Endothelial cell of umbilical vein (primary cell): ENCODE measurements around the gene SLC12A3. TPM values are rescaled to one million over a fixed set of nuclear protein-coding genes. Genes with fewer than 3 reads are reported as not detected.

Source experiments
- BruUV-seq: library from RNA; stranded (reverse); fragments of 400-500 nt; replicated peaks from 2 replicates; lab custom pipeline; 2021; lab: Mats Ljungman, UMichigan
- CTCF ChIA-PET: fragments of 300-600, 350-600 bp; sonication (Branson Sonifier 250); formaldehyde crosslinking; loops from one replicate; lab custom pipeline; 2021; ENCODE audit warnings: antibody characterized with exemption, inconsistent platforms; lab: Charles Lee
- POLR2A ChIA-PET: fragments of 300-600, 350-600 bp; sonication (Branson Sonifier 250); formaldehyde crosslinking; loops from one replicate; lab custom pipeline; 2021; ENCODE audit warnings: antibody characterized with exemption, inconsistent platforms; lab: Charles Lee
- DNase-seq: peaks from one replicate; pipeline ENCODE4 v3.0.0-alpha.2; 2011; ENCODE audit warnings: low read depth, low spot score
- FAIRE-seq: peaks from 2 replicates; lab custom pipeline; 2011; peaks lifted over from hg19 to GRCh38; lab: Jason Lieb, UNC
- H2AFZ ChIP-seq: 2 replicates; pipeline ENCODE4 v1.6.0; 2012; ENCODE audit warnings: low read depth, low read length, control low read depth, inconsistent platforms
- H3K27ac ChIP-seq: 2 replicates; pipeline ENCODE4 v1.5.1; 2011; ENCODE audit warnings: low read depth, mild to moderate bottlenecking, control low read depth, low read length, moderate library complexity; ENCODE audit not compliant: insufficient read depth
- H3K27me3 ChIP-seq, 2 experiments: 2 replicates each; pipeline versions ENCODE4 v1.6.0 to v1.6.1; 2011; ENCODE audit warnings: low read length in 2 of 2, mixed read lengths in 1 of 2; ENCODE audit not compliant: control insufficient read depth in 2 of 2, insufficient read depth in 2 of 2
- H3K36me3 ChIP-seq, 2 experiments: 2 replicates in 1 of 2; 3 replicates in 1 of 2; pipeline ENCODE4 v1.5.1; 2011; ENCODE audit warnings: low read length in 2 of 2, mild to moderate bottlenecking in 1 of 2, moderate library complexity in 1 of 2; ENCODE audit not compliant: control insufficient read depth in 2 of 2, insufficient read depth in 2 of 2; ENCODE audit errors: extremely low read depth in 1 of 2
- H3K4me1 ChIP-seq: 3 replicates; pipeline ENCODE4 v1.5.1; 2011; ENCODE audit warnings: mild to moderate bottlenecking, low read length; ENCODE audit not compliant: control insufficient read depth, insufficient read depth; ENCODE audit errors: extremely low read depth
- H3K4me2 ChIP-seq: 2 replicates; pipeline ENCODE4 v1.6.1; 2011; ENCODE audit warnings: low read length, control low read depth, mixed read lengths; ENCODE audit not compliant: insufficient read depth
- H3K4me3 ChIP-seq, 3 experiments: fragments of 200-600 bp in 1 of 3; sonication (generic), shearing (Covaris generic) in 1 of 3; replicated peaks in 1 of 3; 2 replicates each; pipeline ENCODE4 v1.5.1; 2011 to 2016; ENCODE audit warnings: control low read depth in 3 of 3, low read length in 3 of 3, mild to moderate bottlenecking in 2 of 3, inconsistent platforms in 1 of 3, low read depth in 1 of 3, moderate library complexity in 1 of 3; ENCODE audit not compliant: insufficient read depth in 1 of 3
- H3K79me2 ChIP-seq: 2 replicates; pipeline ENCODE4 v1.6.0; 2012; ENCODE audit warnings: low read length, inconsistent platforms; ENCODE audit not compliant: control insufficient read depth, insufficient read depth
- H3K9ac ChIP-seq: replicated peaks from 2 replicates; pipeline ENCODE3; 2011; ENCODE audit warnings: low read length, control low read depth; ENCODE audit not compliant: insufficient read depth; ENCODE audit errors: extremely low read depth
- H3K9me1 ChIP-seq: replicated peaks from 3 replicates; pipeline ENCODE4 v1.6.0; 2011; ENCODE audit warnings: mild to moderate bottlenecking, low read length; ENCODE audit not compliant: control insufficient read depth, insufficient read depth; ENCODE audit errors: extremely low read depth
- H3K9me3 ChIP-seq: replicated peaks from 2 replicates; pipeline ENCODE4 v1.5.1; 2012; ENCODE audit warnings: low read length, inconsistent platforms; ENCODE audit not compliant: control insufficient read depth, insufficient read depth
- H4K20me1 ChIP-seq: replicated peaks from 2 replicates; pipeline ENCODE3; 2011; ENCODE audit warnings: mild to moderate bottlenecking, low read length; ENCODE audit not compliant: control insufficient read depth, insufficient read depth; ENCODE audit errors: extremely low read depth
- EZH2 ChIP-seq: IDR thresholded peaks from 2 replicates; pipeline ENCODE4 v1.6.1; 2012; ENCODE audit warnings: borderline replicate concordance, low read depth, mild to moderate bottlenecking, moderate library complexity, low read length, inconsistent platforms; ENCODE audit not compliant: severe bottlenecking
- FOS ChIP-seq: IDR thresholded peaks from 2 replicates; pipeline ENCODE4 v1.6.1; 2011; ENCODE audit warnings: mild to moderate bottlenecking, low read length, moderate library complexity, borderline replicate concordance; ENCODE audit not compliant: insufficient read depth
- GATA2 ChIP-seq: IDR thresholded peaks from 2 replicates; pipeline ENCODE4 v1.7.0; 2011; ENCODE audit warnings: low read depth, mild to moderate bottlenecking, moderate library complexity, mixed read lengths, low read length; ENCODE audit not compliant: insufficient read length, insufficient read depth
- JUN ChIP-seq: IDR thresholded peaks from 2 replicates; pipeline ENCODE4 v1.6.1; 2011; ENCODE audit warnings: borderline replicate concordance, low read depth; ENCODE audit not compliant: insufficient read length, insufficient read depth
- MAX ChIP-seq: IDR thresholded peaks from 2 replicates; pipeline ENCODE4 v1.6.1; 2011; ENCODE audit not compliant: insufficient read depth, insufficient read length
- MYC ChIP-seq: IDR thresholded peaks from one replicate; pipeline ENCODE4 v1.6.1; 2011; ENCODE audit warnings: mild to moderate bottlenecking, low read depth, low read length
- POLR2A ChIP-seq: IDR thresholded peaks from 2 replicates; pipeline ENCODE4 v1.6.1; 2012; ENCODE audit warnings: low read depth, mild to moderate bottlenecking, control low read depth, low read length
- POLR2AphosphoS5 ChIP-seq: IDR thresholded peaks from 2 replicates; pipeline ENCODE4 v1.6.1; 2012; ENCODE audit warnings: low read depth, mild to moderate bottlenecking, control low read depth, low read length, moderate library complexity; ENCODE audit not compliant: insufficient read depth
- dilution Hi-C: fragments of 300-500 bp; cut with MboI; formaldehyde crosslinking; loops from one replicate; pipeline ENCODE4 v1.15.0; 2019; ENCODE audit warnings: low sequenced_read_pairs; ENCODE audit not compliant: extremely low pct_ligation_motif_present
- intact Hi-C: fragments of 100-400 bp; cut with micrococcal nuclease; formaldehyde crosslinking; loops from one replicate; pipeline ENCODE4 v1.10.0; 2022
- polyA plus RNA-seq, 4 experiments: library from polyadenylated mRNA; depleted of rRNA in 3 of 4; stranded (reverse) in 3 of 4; unstranded in 1 of 4; fragments of >200 nt; gene quantifications; 2 replicates each; pipeline versions ENCODE4 v1.2.1 to v1.2.3, GENCODE V29; 2011 to 2012; ENCODE audit warnings: missing spikeins in 1 of 4
- total RNA-seq: library from RNA; stranded (reverse); gene quantifications from 2 replicates; pipeline ENCODE4 v1.2.3, GENCODE V29; 2021
- TF ChIP-seq, protein P1 (sequence below), 2 donors: IDR thresholded peaks; 1 replicate in 1 of 2; 2 replicates in 1 of 2; pipeline ENCODE4 v1.5.1; 2011; ENCODE audit warnings: low read length in 2 of 2, mild to moderate bottlenecking in 2 of 2, moderate library complexity in 2 of 2, control low read depth in 1 of 2, inconsistent platforms in 1 of 2, low read depth in 1 of 2; ENCODE audit not compliant: insufficient read depth in 1 of 2; ENCODE audit errors: extremely low read depth in 1 of 2

Gene SLC12A3
- total and polyA plus RNA-seq, 2 donors (not counting 3 experiments of a cell fraction or from before 2014, with no cell fraction given) = not detected

DNA sequence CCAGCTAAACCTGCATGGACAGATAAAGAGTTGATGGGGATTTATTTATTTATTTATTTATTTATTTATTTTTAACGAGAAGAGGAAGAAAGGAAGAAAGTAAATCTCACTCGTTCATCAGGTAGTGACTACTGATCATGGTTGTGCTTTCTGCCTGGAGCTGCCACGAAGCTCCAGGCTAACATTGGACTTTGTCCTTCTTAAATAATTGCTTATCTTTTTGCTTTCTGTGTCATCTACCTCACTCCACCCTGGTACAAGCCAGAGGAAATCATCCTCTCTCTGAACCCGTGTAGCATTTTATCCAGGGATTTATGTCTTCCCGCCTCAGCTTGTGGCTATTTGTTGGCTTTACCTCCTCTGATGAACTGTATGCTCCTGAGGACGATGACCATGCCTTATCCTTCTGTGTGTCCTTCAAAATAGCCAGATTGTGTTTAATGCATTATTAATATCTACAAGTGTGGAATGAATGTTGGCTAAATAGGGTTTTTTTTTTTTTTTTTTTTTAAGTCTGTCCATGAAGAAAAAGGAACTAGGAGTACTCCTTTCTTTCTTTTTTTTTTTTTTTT lies 8.0 kb upstream of the SLC12A3 start:
- Histone ChIP-seq H3K9me3 (no peaks in the 10 kb centered on the region), H3K27me3 (no peaks in the 10 kb centered on the region), H3K4me1 (no peaks in the 10 kb centered on the region), H3K36me3 (no peaks in the 10 kb centered on the region), H3K9ac (no peak overlapping the region), H4K20me1 (no peaks in the 10 kb centered on the region), H3K27ac (no peak overlapping the region), H3K4me2 (no peak overlapping the region), H2AFZ (no peak overlapping the region), H3K79me2 (no peaks in the 10 kb centered on the region), H3K9me1 (no peaks in the 10 kb centered on the region), H3K4me3 (no peak overlapping the region)
- TF ChIP-seq POLR2A = no peak
- TF ChIP-seq POLR2AphosphoS5 = no peak
- TF ChIP-seq, protein P1, sequence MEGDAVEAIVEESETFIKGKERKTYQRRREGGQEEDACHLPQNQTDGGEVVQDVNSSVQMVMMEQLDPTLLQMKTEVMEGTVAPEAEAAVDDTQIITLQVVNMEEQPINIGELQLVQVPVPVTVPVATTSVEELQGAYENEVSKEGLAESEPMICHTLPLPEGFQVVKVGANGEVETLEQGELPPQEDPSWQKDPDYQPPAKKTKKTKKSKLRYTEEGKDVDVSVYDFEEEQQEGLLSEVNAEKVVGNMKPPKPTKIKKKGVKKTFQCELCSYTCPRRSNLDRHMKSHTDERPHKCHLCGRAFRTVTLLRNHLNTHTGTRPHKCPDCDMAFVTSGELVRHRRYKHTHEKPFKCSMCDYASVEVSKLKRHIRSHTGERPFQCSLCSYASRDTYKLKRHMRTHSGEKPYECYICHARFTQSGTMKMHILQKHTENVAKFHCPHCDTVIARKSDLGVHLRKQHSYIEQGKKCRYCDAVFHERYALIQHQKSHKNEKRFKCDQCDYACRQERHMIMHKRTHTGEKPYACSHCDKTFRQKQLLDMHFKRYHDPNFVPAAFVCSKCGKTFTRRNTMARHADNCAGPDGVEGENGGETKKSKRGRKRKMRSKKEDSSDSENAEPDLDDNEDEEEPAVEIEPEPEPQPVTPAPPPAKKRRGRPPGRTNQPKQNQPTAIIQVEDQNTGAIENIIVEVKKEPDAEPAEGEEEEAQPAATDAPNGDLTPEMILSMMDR (IDR thresholded peaks at IDR 0.05; ENCODE audit: extremely low read depth in 1 of 2, insufficient read depth in 1 of 2, low read depth in 1 of 2, low read length in 2 of 2) = no peak
- no peak for TF ChIP-seq JUN
- TF ChIP-seq MAX = no peak
- dilution Hi-C loops (no loop called here), intact Hi-C loops (no loop called here)
- DNase-seq (no peak), FAIRE-seq (no peak)
- ChIA-PET POLR2A (no interaction called here), CTCF (interaction anchor here (1.1 to 14.8 kb wide), 2 partner anchors 13 to 61 kb away, joined by 3 to 231 read pairs; no protein-coding TSS in a partner anchor)
- BruUV-seq = no TSS peak

DNA sequence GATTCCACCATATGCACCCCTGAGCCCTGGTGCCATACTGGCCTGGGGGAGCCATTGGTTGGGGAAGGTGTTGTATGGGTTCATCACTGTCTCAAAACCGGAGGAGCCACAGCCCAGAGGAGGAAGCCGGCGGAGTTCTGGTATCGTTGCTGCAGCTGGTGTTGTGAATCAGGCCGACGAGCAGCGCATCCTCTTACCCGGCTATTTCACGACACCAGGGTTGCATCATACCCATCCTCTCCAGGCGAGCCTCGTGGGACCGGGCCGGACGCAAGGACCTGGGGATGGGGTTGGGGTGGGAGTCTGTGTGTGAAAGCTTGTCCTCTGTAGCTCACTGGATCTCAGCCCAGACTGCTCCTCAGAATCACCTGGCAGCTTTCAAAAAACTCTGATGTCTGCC lies 6.6 kb upstream of the SLC12A3 start:
- Histone ChIP-seq H2AFZ (no peak overlapping the region), H3K36me3 (no peaks in the 10 kb centered on the region), H4K20me1 (no peaks in the 10 kb centered on the region), H3K9ac (no peak overlapping the region), H3K27me3 (no peaks in the 10 kb centered on the region), H3K9me3 (no peaks in the 10 kb centered on the region), H3K27ac (no peak overlapping the region), H3K4me3 (no peak overlapping the region), H3K4me1 (no peaks in the 10 kb centered on the region), H3K79me2 (no peaks in the 10 kb centered on the region), H3K4me2 (no peak overlapping the region), H3K9me1 (no peaks in the 10 kb centered on the region)
- TF ChIP-seq FOS = no peak
- no peak for TF ChIP-seq EZH2
- TF ChIP-seq POLR2AphosphoS5 = no peak
- TF ChIP-seq JUN = no peak
- no peak for TF ChIP-seq POLR2A
- TF ChIP-seq, protein P1 (IDR thresholded peaks at IDR 0.05; ENCODE audit: extremely low read depth in 1 of 2, insufficient read depth in 1 of 2, low read depth in 1 of 2, low read length in 2 of 2) = no peak
- no peak for TF ChIP-seq MYC
- no peak for TF ChIP-seq MAX
- TF ChIP-seq GATA2 = no peak
- ChIA-PET POLR2A (no interaction called here), CTCF (interaction anchor here (1.4 to 14.8 kb wide), 3 partner anchors 8 to 62 kb away, joined by 4 to 231 read pairs (median 6); no protein-coding TSS in a partner anchor)
- FAIRE-seq = no peak
- BruUV-seq = no TSS peak
- intact Hi-C loops (no loop called here), dilution Hi-C loops (no loop called here)
- no peak for DNase-seq
